Measurements from ENCODE around the gene PSMD2.
A peak's percentile ranks its signal among the peaks of the same experiment; 100 is the strongest.
"Not testable (repeated sequence)": the region's sequence is repeated elsewhere in the genome, so short reads cannot be mapped to it uniquely, and the experiment has no call there.

The PSMD2 gene

GRCh38 chr3:184321666-184322065 is 22.6 kb downstream of the PSMD2 start:
- no peak for DNase-seq

- no peak for DNase-seq
These were observed 23.9 kb downstream of the PSMD2 start for GRCh38 chr3:184322731-184323487.

- no peak for DNase-seq
These were observed 24.7 kb downstream of the PSMD2 start for GRCh38 chr3:184323696-184324095.

GRCh38 chr3:184325269-184325668 is 26.2 kb downstream of the PSMD2 start:
- no peak for DNase-seq

- no peak for DNase-seq
These were observed 26.8 kb downstream of the PSMD2 start for GRCh38 chr3:184325715-184326369.

- DNase-seq = no peak
These were observed 28.1 kb downstream of the PSMD2 start for GRCh38 chr3:184327171-184327570.

- no peak for DNase-seq
These were observed 29.5 kb downstream of the PSMD2 start for GRCh38 chr3:184328516-184328915.

GRCh38 chr3:184332370-184333090 is 33.5 kb downstream of the PSMD2 start:
- DNase-seq = no peak

- DNase-seq = no peak
These were observed 34.1 kb downstream of the PSMD2 start for GRCh38 chr3:184333190-184333589.

GRCh38 chr3:184333700-184334099 is 34.7 kb downstream of the PSMD2 start:
- no peak for DNase-seq

- peak; percentile 47 for DNase-seq
These were observed 35.6 kb downstream of the PSMD2 start for GRCh38 chr3:184334470-184335158.

GRCh38 chr3:184335291-184335660 is 36.2 kb downstream of the PSMD2 start:
- no peak for DNase-seq

- DNase-seq = peak; percentile 77
These were observed 36.9 kb downstream of the PSMD2 start for GRCh38 chr3:184335661-184336546.

GRCh38 chr3:184336547-184337398 is 37.7 kb downstream of the PSMD2 start:
- peak; percentile 52 for DNase-seq

- no peak for DNase-seq
These were observed 38.3 kb downstream of the PSMD2 start, which contains the start of gene FAM131A for GRCh38 chr3:184337399-184337714. Gene FAM131A, plus strand, starts transcription at chr3:184337600. Its CDS starts 31 bp downstream, at chr3:184337631.

- no peak for DNase-seq
These were observed 38.9 kb downstream of the PSMD2 start for GRCh38 chr3:184337981-184338380.

- no peak for DNase-seq
These were observed 39.5 kb downstream of the PSMD2 start for GRCh38 chr3:184338511-184338945.

GRCh38 chr3:184339001-184339400 is 40.0 kb downstream of the PSMD2 start:
- no peak for DNase-seq

GRCh38 chr3:184339451-184340135 is 40.6 kb downstream of the PSMD2 start:
- not testable (repeated sequence) for DNase-seq

- no peak for DNase-seq
These were observed 42.9 kb downstream of the PSMD2 start for GRCh38 chr3:184341925-184342324.

All from hematopoietic multipotent progenitor cell treated with erythropoietin and hydrocortisone succinate and interleukin-3 and kit ligand, for 8 days (in vitro differentiated cells).